ENCODE results near the gene ST3GAL4.
"Not testable (repeated sequence)": the region's sequence is repeated elsewhere in the genome, so short reads cannot be mapped to it uniquely, and the experiment has no call there.

The ST3GAL4 gene

GRCh38 chr11:126387857-126388256 lies 32.4 kb downstream of the ST3GAL4 start:
- no peak for DNase-seq (ENCODE audit: low spot score)

- no peak for DNase-seq (ENCODE audit: low spot score)
Measured at GRCh38 chr11:126390272-126390867, 34.9 kb downstream of the ST3GAL4 start.

- DNase-seq (ENCODE audit: low spot score), result no peak
Measured at GRCh38 chr11:126391286-126391954, 35.9 kb downstream of the ST3GAL4 start.

- no peak for DNase-seq (ENCODE audit: low spot score)
Measured at GRCh38 chr11:126391970-126392632, 36.6 kb downstream of the ST3GAL4 start.

GRCh38 chr11:126392633-126393013 lies 37.1 kb downstream of the ST3GAL4 start:
- no peak for DNase-seq (ENCODE audit: low spot score)

GRCh38 chr11:126393143-126393542 lies 37.7 kb downstream of the ST3GAL4 start:
- DNase-seq (ENCODE audit: low spot score), result no peak

GRCh38 chr11:126394036-126394435 lies 38.5 kb downstream of the ST3GAL4 start:
- no peak for DNase-seq (ENCODE audit: low spot score)

- not testable (repeated sequence) for DNase-seq (ENCODE audit: low spot score)
Measured at GRCh38 chr11:126394634-126395072, 39.2 kb downstream of the ST3GAL4 start.

GRCh38 chr11:126395784-126396183 lies 40.3 kb downstream of the ST3GAL4 start:
- DNase-seq (ENCODE audit: low spot score), result not testable (repeated sequence)

GRCh38 chr11:126396266-126396665 lies 40.8 kb downstream of the ST3GAL4 start:
- DNase-seq (ENCODE audit: low spot score), result not testable (repeated sequence)

GRCh38 chr11:126396965-126397364 lies 41.5 kb downstream of the ST3GAL4 start:
- DNase-seq (ENCODE audit: low spot score), result no peak

- no peak for DNase-seq (ENCODE audit: low spot score)
Measured at GRCh38 chr11:126398296-126398695, 42.8 kb downstream of the ST3GAL4 start.

GRCh38 chr11:126398721-126399120 lies 43.2 kb downstream of the ST3GAL4 start:
- DNase-seq (ENCODE audit: low spot score), result no peak

- DNase-seq (ENCODE audit: low spot score), result no peak
Measured at GRCh38 chr11:126400019-126400418, 44.5 kb downstream of the ST3GAL4 start.

GRCh38 chr11:126400479-126400878 lies 45.0 kb downstream of the ST3GAL4 start:
- DNase-seq (ENCODE audit: low spot score), result no peak

- no peak for DNase-seq (ENCODE audit: low spot score)
Measured at GRCh38 chr11:126403022-126403581, 47.6 kb downstream of the ST3GAL4 start.

GRCh38 chr11:126403658-126404057 lies 48.2 kb downstream of the ST3GAL4 start:
- no peak for DNase-seq (ENCODE audit: low spot score)

GRCh38 chr11:126404367-126404766 lies 48.9 kb downstream of the ST3GAL4 start:
- DNase-seq (ENCODE audit: low spot score), result no peak

- DNase-seq (ENCODE audit: low spot score), result no peak
Measured at GRCh38 chr11:126405374-126405773, 49.9 kb downstream of the ST3GAL4 start.

GRCh38 chr11:126405906-126406305 lies 50.4 kb downstream of the ST3GAL4 start:
- DNase-seq (ENCODE audit: low spot score), result no peak

- DNase-seq (ENCODE audit: low spot score), result no peak
Measured at GRCh38 chr11:126406368-126406767, 50.9 kb downstream of the ST3GAL4 start.

- DNase-seq (ENCODE audit: low spot score), result no peak
Measured at GRCh38 chr11:126407101-126407521, 51.6 kb downstream of the ST3GAL4 start.
